Nephron progenitor cell (in vitro differentiated cells): ENCODE data around the gene KCNQ1OT1.
A peak's percentile ranks its signal among the peaks of the same experiment; 100 is the strongest.

Experiments used
- DNase-seq: peaks from one replicate; pipeline ENCODE4 v3.0.0; 2021
- H3K27ac Mint-ChIP-seq: 2 replicates; pipeline ENCODE4 v1.8.0; 2021; ENCODE audit warnings: mild to moderate bottlenecking, moderate library complexity, mixed read lengths
- H3K27me3 Mint-ChIP-seq: 2 replicates; pipeline ENCODE4 v1.8.0; 2021; ENCODE audit warnings: mild to moderate bottlenecking, low read depth, mixed read lengths; ENCODE audit not compliant: poor library complexity
- H3K36me3 Mint-ChIP-seq: 2 replicates; pipeline ENCODE4 v1.8.0; 2021; ENCODE audit warnings: low read depth, mixed read lengths
- H3K4me1 Mint-ChIP-seq: 2 replicates; pipeline ENCODE4 v1.8.0; 2021; ENCODE audit warnings: mixed read lengths
- H3K4me3 Mint-ChIP-seq: 2 replicates; pipeline ENCODE4 v1.8.0; 2021; ENCODE audit warnings: mild to moderate bottlenecking, moderate library complexity, mixed read lengths
- H3K9me3 Mint-ChIP-seq: 2 replicates; pipeline ENCODE4 v1.8.0; 2021; ENCODE audit warnings: mild to moderate bottlenecking, moderate library complexity, mixed read lengths
- CTCF ChIP-seq: fragments of 200-600 bp; sonication (generic); IDR thresholded peaks from 2 replicates; pipeline ENCODE4 v1.5.0; 2021; ENCODE audit warnings: antibody characterized with exemption

The KCNQ1OT1 gene

DNA sequence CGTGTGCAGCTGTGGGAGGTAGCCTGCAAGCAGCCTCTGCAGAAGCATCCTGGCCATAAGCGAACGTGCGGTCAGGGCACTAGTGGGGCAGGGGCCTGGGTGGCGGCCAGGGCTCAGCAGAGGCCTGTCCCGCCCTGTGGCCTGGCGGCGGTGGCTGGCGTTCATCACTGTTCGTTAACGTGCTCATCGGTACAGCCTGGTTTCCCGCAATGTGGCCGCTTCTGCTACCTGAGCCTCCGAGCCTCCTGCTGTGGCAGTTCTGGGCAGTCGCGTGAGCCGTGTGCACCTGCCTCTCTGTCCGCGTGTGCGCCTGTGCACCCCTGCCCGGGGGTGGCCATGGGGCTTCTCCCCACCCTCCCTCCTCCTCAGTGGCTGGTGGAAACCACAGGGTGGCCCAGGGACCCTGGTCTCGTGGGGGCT lies 117.9 kb downstream of the KCNQ1OT1 start:
- no peak for TF ChIP-seq CTCF
- Mint-ChIP-seq H3K27ac (no peak overlapping the region), H3K9me3 (no peaks in the 10 kb centered on the region), H3K4me3 (no peak overlapping the region), H3K36me3 (no peaks in the 10 kb centered on the region), H3K27me3 (no peaks in the 10 kb centered on the region), H3K4me1 (peaks cover 53% of the 10 kb centered on the region)
- DNase-seq: no peak

GRCh38 chr11:2581151-2581930 lies 118.5 kb downstream of the KCNQ1OT1 start:
- peaks cover 50% of the 10 kb centered on the region for H3K4me1 Mint-ChIP-seq
- TF ChIP-seq CTCF: no peak
- no peak overlapping the region for H3K4me3 Mint-ChIP-seq
- no peaks in the 10 kb centered on the region for H3K27me3 Mint-ChIP-seq
- DNase-seq: no peak
- no peak overlapping the region for H3K27ac Mint-ChIP-seq
- H3K9me3 Mint-ChIP-seq: no peaks in the 10 kb centered on the region
- no peaks in the 10 kb centered on the region for H3K36me3 Mint-ChIP-seq

- H3K27ac Mint-ChIP-seq: no peak overlapping the region
- H3K36me3 Mint-ChIP-seq: no peaks in the 10 kb centered on the region
- no peaks in the 10 kb centered on the region for H3K9me3 Mint-ChIP-seq
- no peak overlapping the region for H3K4me3 Mint-ChIP-seq
- TF ChIP-seq CTCF: no peak
- H3K4me1 Mint-ChIP-seq: peaks cover 50% of the 10 kb centered on the region
- no peak for DNase-seq
- no peaks in the 10 kb centered on the region for H3K27me3 Mint-ChIP-seq
Measured at GRCh38 chr11:2580571-2581001, 119.2 kb downstream of the KCNQ1OT1 start.

DNA sequence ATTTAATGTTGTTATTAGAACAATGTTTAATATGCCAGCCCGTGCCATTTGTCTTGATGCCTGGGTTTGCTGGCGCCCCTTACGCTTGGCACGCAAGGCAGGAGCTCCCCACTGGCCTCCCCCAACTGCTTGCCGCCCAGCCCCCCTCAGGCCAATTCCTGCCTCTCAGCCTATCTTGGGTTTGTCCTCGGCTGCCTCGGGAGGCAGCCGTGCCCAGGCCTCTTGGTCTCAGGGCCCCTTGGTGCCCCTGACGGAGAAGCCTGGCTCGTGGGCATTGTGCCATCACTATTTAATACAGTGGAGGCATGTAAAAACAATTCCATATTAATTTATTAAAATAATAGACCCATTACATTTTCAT lies 119.8 kb downstream of the KCNQ1OT1 start:
- no peak overlapping the region for H3K27ac Mint-ChIP-seq
- no peak for TF ChIP-seq CTCF
- H3K36me3 Mint-ChIP-seq: no peaks in the 10 kb centered on the region
- H3K27me3 Mint-ChIP-seq: no peaks in the 10 kb centered on the region
- H3K4me3 Mint-ChIP-seq: no peak overlapping the region
- peaks cover 48% of the 10 kb centered on the region for H3K4me1 Mint-ChIP-seq
- no peak for DNase-seq
- H3K9me3 Mint-ChIP-seq: no peaks in the 10 kb centered on the region

- no peak for TF ChIP-seq CTCF
- no peak overlapping the region for H3K4me3 Mint-ChIP-seq
- no peaks in the 10 kb centered on the region for H3K27me3 Mint-ChIP-seq
- no peaks in the 10 kb centered on the region for H3K36me3 Mint-ChIP-seq
- H3K9me3 Mint-ChIP-seq: no peaks in the 10 kb centered on the region
- no peak overlapping the region for H3K27ac Mint-ChIP-seq
- DNase-seq: peak; percentile 12
- H3K4me1 Mint-ChIP-seq: peaks cover 48% of the 10 kb centered on the region
Measured at GRCh38 chr11:2579315-2580060, 120.3 kb downstream of the KCNQ1OT1 start.

DNA sequence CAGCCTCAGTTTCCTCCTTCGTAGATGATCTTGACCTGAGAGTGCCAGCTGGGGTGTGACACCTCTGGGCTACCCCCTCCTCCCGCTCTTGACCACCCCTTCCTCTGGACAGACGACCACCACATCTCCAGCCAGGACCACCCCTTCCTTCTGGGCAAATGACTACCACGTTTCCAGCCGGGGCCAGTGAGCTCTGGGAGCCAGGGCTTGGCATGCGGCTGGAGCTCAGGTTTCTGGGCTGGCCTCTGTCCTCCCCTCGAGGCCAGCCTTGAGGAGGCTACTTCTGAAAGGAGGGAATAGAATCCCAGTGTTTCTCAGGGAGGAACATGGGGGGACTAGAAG lies 120.9 kb downstream of the KCNQ1OT1 start:
- Mint-ChIP-seq H3K4me3 (no peak overlapping the region), H3K4me1 (peaks cover 48% of the 10 kb centered on the region), H3K27ac (no peak overlapping the region), H3K36me3 (no peaks in the 10 kb centered on the region), H3K27me3 (no peaks in the 10 kb centered on the region), H3K9me3 (no peaks in the 10 kb centered on the region)
- TF ChIP-seq CTCF: no peak
- DNase-seq: no peak
